ENCODE measurements around the gene PDE3A.

The PDE3A gene

DNA sequence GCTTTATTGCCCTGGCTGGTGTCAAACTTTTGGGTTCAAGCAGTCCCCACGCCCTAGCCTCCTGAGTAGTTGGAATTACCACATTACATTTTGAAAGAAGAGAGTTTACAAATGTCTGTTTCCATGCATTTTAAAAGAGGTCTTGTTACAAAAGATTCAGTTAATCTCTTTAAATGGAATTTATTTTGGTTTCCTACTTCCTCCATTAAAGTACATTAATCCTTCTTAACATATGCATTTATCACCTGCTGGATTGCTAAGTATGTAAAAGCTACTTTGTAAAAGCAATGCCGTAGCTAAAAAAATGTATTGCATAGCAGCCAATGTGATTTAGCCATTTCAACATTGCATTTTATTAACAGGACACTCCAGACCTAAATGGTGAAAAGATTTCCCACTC lies 80.4 kb downstream of the PDE3A start:
- Mint-ChIP-seq H3K36me3 (no peaks in the 10 kb centered on the region), H3K27me3 (no peaks in the 10 kb centered on the region), H3K9me3 (peaks cover 2% of the 10 kb centered on the region), H3K4me3 (no peak overlapping the region), H3K27ac (no peak overlapping the region), H3K4me1 (no peaks in the 10 kb centered on the region)
- no peak for DNase-seq
- CTCF ChIA-PET, result no interaction called here

DNA sequence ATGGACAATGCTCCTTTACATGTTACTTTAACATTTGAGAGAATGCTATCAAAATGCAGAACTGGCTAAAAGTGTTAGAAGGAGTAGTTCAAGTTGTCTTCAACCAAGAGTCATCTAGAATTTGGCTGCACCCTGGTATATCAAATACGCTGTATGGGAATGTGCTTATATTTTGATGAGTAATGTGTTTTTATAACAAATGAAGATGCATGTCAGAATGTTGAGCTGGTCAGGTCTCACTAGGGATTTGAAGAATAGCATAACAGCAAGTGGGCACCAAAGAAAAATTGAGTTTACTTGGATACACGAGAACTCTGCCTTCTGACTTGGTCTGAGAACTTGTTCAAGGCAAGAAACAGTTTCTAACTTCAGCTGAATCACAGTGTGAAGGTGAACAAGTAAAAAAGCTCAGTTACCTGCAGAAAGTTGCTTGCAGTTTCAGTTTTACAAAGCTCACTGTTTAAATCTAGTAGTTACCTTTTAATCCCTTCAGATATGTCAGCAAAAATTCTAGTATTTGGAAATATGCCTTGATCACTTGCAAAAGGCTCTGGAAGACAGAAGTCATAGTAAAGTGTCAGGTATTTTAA lies 82.3 kb downstream of the PDE3A start:
- Mint-ChIP-seq H3K27ac (no peak overlapping the region), H3K4me1 (no peaks in the 10 kb centered on the region), H3K9me3 (peaks cover 2% of the 10 kb centered on the region), H3K4me3 (no peak overlapping the region), H3K36me3 (no peaks in the 10 kb centered on the region), H3K27me3 (no peaks in the 10 kb centered on the region)
- DNase-seq, result no peak
- CTCF ChIA-PET, result no interaction called here

DNA sequence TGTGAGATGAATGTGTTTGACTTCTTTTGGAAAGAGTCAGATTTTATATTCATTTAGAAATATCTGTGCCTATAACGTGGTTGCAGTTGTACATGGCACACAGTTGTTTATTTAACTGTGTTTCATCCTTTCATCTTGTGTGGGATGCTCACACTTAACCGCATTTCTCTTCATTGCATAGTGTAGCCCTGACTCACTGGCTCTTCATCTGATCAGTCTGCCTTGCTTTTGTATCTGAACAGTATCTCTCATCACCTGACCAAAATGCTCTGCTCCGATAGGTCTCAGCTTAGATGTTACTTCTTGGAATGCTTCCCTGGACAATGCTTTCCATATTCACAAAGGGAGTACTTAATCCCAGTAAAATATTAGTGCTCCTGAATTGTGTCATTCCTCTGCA lies 83.4 kb downstream of the PDE3A start:
- DNase-seq, result no peak
- Mint-ChIP-seq H3K27ac (no peak overlapping the region), H3K4me1 (no peaks in the 10 kb centered on the region), H3K36me3 (no peaks in the 10 kb centered on the region), H3K4me3 (no peak overlapping the region), H3K9me3 (peaks cover 2% of the 10 kb centered on the region), H3K27me3 (no peaks in the 10 kb centered on the region)
- CTCF ChIA-PET, result no interaction called here

DNA sequence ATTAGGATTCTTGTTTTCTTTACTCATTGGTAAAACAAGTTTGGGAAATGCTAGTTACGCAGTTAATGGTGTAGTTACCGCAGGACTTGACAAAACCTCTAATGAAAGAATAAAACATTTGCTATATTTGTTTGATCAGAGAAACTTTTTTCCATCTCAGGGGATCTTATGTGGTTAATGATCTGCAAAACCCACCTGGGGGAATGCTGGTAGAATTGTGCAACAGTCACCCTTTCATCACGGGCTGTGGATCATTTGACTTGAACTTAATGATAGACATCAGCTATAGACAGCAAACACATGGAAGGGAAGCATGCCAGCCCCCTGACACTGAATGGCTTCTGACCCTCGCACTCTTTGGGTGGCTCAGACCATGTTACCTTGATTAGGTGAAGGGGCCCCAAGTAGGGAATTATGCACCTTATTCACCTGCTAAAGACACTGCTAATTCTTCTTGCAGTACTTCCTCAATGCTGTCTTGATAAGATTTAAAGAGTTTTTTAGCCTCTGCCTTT lies 84.2 kb downstream of the PDE3A start:
- no peaks in the 10 kb centered on the region for H3K27me3 Mint-ChIP-seq
- H3K4me3 Mint-ChIP-seq, result no peak overlapping the region
- CTCF ChIA-PET, result no interaction called here
- DNase-seq, result no peak
- H3K27ac Mint-ChIP-seq, result no peak overlapping the region
- no peaks in the 10 kb centered on the region for H3K4me1 Mint-ChIP-seq
- no peaks in the 10 kb centered on the region for H3K36me3 Mint-ChIP-seq
- peaks cover 2% of the 10 kb centered on the region for H3K9me3 Mint-ChIP-seq

DNA sequence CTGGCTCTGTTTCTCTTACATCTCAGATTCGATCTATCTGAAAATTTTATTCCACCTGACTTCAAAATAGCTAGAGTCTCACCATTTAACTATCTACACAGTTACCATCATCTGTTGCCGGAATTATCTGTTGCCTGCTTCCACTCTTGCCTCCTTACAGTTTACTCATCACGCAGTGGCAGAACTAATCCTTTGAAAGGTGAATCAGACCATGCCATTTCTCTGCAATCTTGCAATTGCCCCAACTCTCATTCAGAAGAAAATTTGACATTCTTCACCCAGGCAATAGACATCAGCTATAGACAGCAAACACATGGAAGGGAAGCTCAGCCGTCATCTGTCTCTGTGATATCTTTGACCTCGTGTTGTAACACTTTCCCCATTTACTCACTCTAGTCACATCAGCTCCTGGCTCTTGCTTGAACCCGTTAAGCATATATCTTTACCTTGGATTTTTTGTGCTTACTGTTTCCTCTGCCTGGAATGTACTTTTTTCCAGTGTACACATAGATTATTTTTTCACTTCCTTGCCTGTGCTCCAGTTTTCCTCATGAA lies 85.5 kb downstream of the PDE3A start:
- Mint-ChIP-seq H3K9me3 (no peaks in the 10 kb centered on the region), H3K36me3 (no peaks in the 10 kb centered on the region), H3K27ac (no peak overlapping the region), H3K27me3 (no peaks in the 10 kb centered on the region), H3K4me1 (no peaks in the 10 kb centered on the region), H3K4me3 (no peak overlapping the region)
- DNase-seq, result no peak
- CTCF ChIA-PET, result no interaction called here

DNA sequence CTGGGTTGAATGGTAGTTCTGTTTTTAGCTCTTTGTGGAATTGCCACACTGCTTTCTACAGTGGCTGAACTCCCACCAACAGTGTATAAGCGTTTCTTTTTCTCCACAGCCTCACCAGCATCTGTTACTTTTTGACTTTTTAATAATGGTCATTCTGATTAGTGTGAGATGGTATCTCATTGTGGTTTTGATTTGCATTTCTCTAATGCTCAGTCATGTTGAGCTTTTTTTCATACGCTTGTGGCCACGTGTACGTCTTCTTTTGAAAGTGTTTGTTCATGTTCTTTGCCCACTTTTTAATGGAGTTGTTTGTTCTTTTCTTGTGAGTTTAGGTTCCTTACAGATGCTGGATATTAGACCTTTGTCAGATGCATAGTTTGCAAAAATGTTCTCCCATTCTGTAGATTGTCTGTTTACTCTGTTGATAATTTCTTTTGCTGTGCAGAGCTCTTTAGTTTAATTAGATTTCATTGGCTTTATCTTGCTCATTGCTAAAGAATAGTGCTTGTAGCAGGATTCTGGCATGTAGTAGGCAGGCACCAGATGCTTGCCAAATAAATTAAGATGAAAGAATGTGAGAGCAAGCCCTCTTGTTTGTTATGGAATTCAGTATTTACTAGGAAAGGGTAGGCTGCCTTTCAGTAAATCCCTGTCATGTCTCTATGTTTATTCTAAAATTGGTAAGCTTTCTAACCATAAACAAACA lies 86.8 kb downstream of the PDE3A start:
- Mint-ChIP-seq H3K4me3 (no peak overlapping the region), H3K27me3 (no peaks in the 10 kb centered on the region), H3K9me3 (no peaks in the 10 kb centered on the region), H3K4me1 (no peaks in the 10 kb centered on the region), H3K36me3 (no peaks in the 10 kb centered on the region), H3K27ac (no peak overlapping the region)
- no peak for DNase-seq
- CTCF ChIA-PET, result no interaction called here

DNA sequence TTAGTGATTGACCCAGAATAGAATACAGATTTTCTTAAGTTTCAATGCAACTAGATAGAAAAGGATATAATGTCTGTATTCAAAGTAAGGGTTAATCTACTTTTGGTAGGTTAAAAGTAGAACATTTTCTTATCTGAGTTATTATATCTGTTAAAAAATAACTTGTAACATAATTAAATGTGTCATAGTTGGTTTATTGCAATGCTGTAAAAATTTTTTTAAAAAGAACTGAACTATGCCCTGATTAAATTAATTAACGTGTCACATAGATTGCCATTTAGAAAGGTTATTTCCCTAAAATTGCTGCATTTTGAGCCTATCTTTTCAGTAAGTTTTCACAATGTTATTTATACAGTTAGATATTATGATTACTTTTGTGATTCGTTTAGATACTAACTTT lies 89.2 kb downstream of the PDE3A start:
- Mint-ChIP-seq H3K4me3 (no peak overlapping the region), H3K27ac (no peak overlapping the region), H3K9me3 (no peaks in the 10 kb centered on the region), H3K27me3 (no peaks in the 10 kb centered on the region), H3K4me1 (no peaks in the 10 kb centered on the region), H3K36me3 (no peaks in the 10 kb centered on the region)
- CTCF ChIA-PET, result no interaction called here
- no peak for DNase-seq

DNA sequence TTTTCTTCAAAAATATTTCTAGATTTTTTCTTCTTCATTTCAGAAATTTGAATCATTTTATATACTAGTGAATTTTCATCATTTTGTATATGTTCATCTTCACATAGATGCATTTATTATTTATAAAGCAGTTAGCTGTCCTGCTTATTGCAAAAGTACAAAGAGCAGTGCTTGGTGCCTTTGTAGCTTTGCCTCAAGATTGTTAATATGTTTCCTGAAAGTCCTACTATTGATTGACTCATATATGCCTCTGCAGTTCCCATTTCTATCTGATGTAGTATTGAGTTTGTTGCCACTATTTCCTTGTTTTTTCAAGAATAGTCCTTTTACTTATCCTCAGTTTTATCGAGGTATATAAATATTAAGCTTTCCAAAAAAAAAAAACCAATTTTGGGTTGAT lies 89.7 kb downstream of the PDE3A start:
- H3K36me3 Mint-ChIP-seq, result no peaks in the 10 kb centered on the region
- no peak overlapping the region for H3K27ac Mint-ChIP-seq
- no peaks in the 10 kb centered on the region for H3K4me1 Mint-ChIP-seq

DNA sequence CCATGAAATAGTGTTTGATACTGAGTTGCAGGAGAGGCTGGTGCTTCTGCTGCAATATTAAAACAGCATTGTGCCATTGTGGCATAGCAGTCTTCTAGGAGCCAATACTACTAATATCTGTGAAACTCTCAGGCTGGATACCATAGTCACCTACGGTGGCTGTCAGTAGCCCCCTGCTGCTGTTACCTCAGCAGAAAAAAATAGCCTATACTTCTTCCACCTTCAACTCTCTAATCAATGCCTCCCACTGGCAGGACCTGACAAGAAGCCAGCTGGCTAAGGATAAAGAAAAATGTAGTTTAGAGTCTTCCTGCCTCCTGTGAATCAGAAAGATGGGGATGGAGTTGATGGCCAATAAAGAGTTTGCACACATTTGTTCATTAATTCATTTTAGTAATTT lies 91.6 kb downstream of the PDE3A start:
- no peak overlapping the region for H3K27ac Mint-ChIP-seq
- no peak for DNase-seq
- H3K4me1 Mint-ChIP-seq, result no peaks in the 10 kb centered on the region
- CTCF ChIA-PET, result no interaction called here
- no peaks in the 10 kb centered on the region for H3K27me3 Mint-ChIP-seq
- H3K4me3 Mint-ChIP-seq, result no peak overlapping the region
- no peaks in the 10 kb centered on the region for H3K9me3 Mint-ChIP-seq
- H3K36me3 Mint-ChIP-seq, result no peaks in the 10 kb centered on the region

More for the DNA sequence above, 89.7 kb downstream of the PDE3A start:
- no peak overlapping the region for H3K4me3 Mint-ChIP-seq
- no peaks in the 10 kb centered on the region for H3K27me3 Mint-ChIP-seq
- DNase-seq, result no peak
- H3K9me3 Mint-ChIP-seq, result no peaks in the 10 kb centered on the region
- CTCF ChIA-PET, result no interaction called here

DNA sequence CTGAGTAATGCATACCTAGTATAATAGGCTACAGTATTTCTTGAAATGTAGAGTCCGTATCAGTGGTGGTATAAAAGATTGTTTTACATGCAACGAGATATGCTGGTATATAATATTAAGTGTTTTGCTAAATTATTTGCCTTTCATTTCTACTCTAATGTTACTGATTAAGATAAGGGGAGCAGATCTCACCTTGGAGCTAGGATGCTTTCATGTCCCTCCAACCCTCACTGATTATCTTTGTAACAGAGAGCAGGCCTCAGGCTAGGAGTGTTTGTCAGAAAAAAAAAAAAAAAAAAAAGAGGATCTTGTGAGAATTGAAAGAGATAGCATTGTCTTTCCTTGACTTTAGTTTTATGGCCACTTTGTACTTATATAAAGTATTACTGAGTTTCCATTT lies 92.6 kb downstream of the PDE3A start:
- CTCF ChIA-PET, result no interaction called here
- no peaks in the 10 kb centered on the region for H3K36me3 Mint-ChIP-seq
- no peaks in the 10 kb centered on the region for H3K9me3 Mint-ChIP-seq
- no peak overlapping the region for H3K27ac Mint-ChIP-seq
- no peaks in the 10 kb centered on the region for H3K27me3 Mint-ChIP-seq
- H3K4me3 Mint-ChIP-seq, result no peak overlapping the region
- no peaks in the 10 kb centered on the region for H3K4me1 Mint-ChIP-seq
- no peak for DNase-seq

DNA sequence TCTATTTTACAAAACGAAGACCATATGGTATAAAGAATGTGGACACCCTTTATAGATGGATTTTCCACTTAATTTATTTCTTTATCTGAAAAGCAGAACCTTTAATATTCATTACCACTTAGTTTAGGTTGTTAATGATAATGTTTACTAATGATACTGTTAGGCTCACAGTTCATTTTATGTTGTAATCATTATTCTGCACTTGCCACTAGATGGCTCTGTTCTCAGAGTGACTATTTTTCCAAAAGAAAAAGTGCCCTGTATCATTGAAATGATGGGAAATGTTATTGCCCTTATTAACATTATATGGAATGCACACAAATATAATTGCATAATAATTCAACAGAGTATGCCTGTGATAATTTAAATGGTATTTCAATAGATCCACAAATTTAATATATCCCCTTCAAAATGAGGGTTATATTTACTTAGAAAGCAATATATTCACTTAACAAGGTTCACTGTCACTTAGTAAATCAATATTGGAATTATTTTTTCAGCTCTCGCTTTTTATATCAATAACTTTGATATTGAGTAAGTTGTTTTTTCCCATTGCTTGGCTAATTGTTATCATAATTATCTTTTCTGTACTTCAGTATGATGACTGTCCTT lies 95.7 kb downstream of the PDE3A start:
- no peak for DNase-seq
- no peak overlapping the region for H3K27ac Mint-ChIP-seq
- CTCF ChIA-PET, result no interaction called here
- H3K27me3 Mint-ChIP-seq, result no peaks in the 10 kb centered on the region
- no peaks in the 10 kb centered on the region for H3K36me3 Mint-ChIP-seq
- no peaks in the 10 kb centered on the region for H3K9me3 Mint-ChIP-seq
- no peaks in the 10 kb centered on the region for H3K4me1 Mint-ChIP-seq
- no peak overlapping the region for H3K4me3 Mint-ChIP-seq

DNA sequence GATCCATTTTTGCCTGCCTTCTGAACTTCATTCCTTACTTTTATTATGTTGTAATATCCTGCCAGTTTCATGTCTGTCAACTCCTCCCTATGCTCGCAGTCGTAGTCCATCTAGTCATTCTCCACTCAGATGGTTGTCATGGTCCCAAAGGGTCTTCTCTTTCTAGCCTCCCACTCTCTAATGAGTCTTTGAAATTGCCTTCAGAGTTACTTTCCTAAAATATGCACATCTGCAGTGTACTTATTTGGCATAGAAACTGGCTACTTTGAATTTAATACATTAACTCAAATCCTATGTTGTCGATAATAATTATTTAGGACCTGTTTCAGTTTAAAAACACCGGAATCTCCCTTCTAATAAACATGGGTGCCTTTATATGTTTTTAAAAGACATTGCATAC lies 101.0 kb downstream of the PDE3A start:
- Mint-ChIP-seq H3K9me3 (no peaks in the 10 kb centered on the region), H3K27me3 (no peaks in the 10 kb centered on the region), H3K4me1 (no peaks in the 10 kb centered on the region), H3K4me3 (no peak overlapping the region), H3K27ac (no peak overlapping the region), H3K36me3 (no peaks in the 10 kb centered on the region)
- CTCF ChIA-PET, result no interaction called here
- DNase-seq, result no peak

DNA sequence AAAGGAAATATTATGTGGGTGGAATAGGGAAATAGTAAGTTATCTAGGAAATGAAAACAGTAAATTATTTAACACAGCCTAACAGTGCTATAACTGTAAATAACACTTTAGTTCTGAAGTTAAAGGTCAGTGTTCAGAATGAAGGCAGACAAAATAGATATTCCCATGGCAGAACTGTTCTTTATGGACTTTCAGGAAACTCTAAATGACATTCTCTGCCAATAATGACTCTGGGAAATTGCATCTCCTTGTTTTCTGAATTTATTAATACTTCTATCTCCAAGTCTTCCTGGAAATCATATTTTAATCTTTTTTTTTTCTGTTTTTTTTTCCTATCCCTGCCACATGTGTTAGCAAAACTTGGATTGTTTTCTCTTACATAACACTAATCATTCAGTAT lies 101.4 kb downstream of the PDE3A start:
- H3K36me3 Mint-ChIP-seq, result no peaks in the 10 kb centered on the region
- CTCF ChIA-PET, result no interaction called here
- H3K9me3 Mint-ChIP-seq, result no peaks in the 10 kb centered on the region
- H3K4me1 Mint-ChIP-seq, result no peaks in the 10 kb centered on the region
- no peak overlapping the region for H3K27ac Mint-ChIP-seq
- no peak for DNase-seq
- H3K27me3 Mint-ChIP-seq, result no peaks in the 10 kb centered on the region
- H3K4me3 Mint-ChIP-seq, result no peak overlapping the region

DNA sequence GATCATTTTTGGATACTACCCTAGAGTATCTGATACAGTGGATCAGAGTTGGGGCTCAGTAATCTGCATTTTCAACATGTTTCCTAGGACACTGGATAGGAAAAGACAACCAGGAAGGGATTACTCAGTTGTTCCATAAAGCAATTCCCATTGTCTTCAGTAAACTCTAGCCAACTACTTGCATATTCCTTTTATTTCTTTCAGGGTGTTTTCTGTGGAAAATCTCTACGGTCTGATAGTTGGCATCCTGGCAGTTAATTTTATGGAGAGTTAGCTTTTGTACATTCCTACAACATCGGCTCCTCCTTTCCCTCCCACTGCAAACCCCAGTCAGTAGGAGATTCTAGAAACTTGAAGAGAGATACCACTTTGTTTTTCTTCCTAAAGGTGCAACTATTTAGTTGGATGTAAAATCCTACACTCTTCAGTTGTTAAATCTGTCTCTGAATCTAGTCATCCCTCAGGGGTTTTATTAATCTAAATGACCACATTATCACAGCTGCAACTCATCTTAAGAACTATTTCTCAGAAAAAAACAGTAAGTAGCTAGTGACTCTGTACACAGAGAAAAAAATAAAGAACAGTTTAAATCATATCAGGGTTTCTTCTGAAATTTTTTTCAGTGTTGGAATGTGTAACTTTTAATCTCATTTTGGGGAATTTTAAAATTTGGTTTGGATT lies 103.9 kb downstream of the PDE3A start:
- Mint-ChIP-seq H3K27me3 (no peaks in the 10 kb centered on the region), H3K36me3 (no peaks in the 10 kb centered on the region), H3K9me3 (no peaks in the 10 kb centered on the region), H3K4me3 (no peak overlapping the region), H3K27ac (no peak overlapping the region), H3K4me1 (no peaks in the 10 kb centered on the region)
- CTCF ChIA-PET, result no interaction called here
- DNase-seq, result no peak

DNA sequence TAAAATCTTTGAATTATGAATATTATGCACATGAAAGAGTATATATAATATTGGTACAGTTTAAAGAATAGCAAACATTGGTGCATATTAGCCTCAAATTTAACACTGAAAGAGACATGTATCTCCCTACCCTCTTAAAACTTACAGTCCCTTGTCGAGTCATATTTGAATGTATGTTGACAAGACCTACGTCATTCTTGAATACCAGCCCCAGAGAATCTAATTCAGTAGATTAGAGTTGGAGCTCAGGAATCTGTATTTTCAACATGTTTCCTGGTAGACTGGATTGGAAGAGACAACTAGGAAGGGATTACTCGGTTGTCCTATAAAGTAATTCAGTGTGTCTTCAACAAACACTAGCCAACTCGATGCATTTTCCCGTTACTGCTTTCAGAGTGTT lies 104.8 kb downstream of the PDE3A start:
- CTCF ChIA-PET, result no interaction called here
- Mint-ChIP-seq H3K27me3 (no peaks in the 10 kb centered on the region), H3K36me3 (no peaks in the 10 kb centered on the region), H3K27ac (no peak overlapping the region), H3K4me1 (no peaks in the 10 kb centered on the region), H3K9me3 (no peaks in the 10 kb centered on the region), H3K4me3 (no peak overlapping the region)
- no peak for DNase-seq

All from activated naive CD4-positive, alpha-beta T cell treated with anti-CD3 and anti-CD28 coated beads, Interleukin-2, amount 10 ng/mL, durations not matched to agents 7 days and 5 days (primary cell).